ENCODE data around the gene SEPTIN8.

SEPTIN8 gene

GRCh38 chr5:132748522-132749000 is 28.5 kb downstream of the SEPTIN8 start:
- DNase-seq, result no peak

- DNase-seq, result no peak
Measured at GRCh38 chr5:132747616-132748440, 29.2 kb downstream of the SEPTIN8 start.

- peak in 3 of 4 experiments; percentile 11 to 37 (median 16) for DNase-seq
Measured at GRCh38 chr5:132746954-132747615, 30.0 kb downstream of the SEPTIN8 start, which contains the start of gene CCNI2. CCNI2 (plus strand) TSS chr5:132747426; CDS start chr5:132747496, 70 bp downstream.

GRCh38 chr5:132746592-132746953 is 30.5 kb downstream of the SEPTIN8 start:
- DNase-seq, result no peak

DNA sequence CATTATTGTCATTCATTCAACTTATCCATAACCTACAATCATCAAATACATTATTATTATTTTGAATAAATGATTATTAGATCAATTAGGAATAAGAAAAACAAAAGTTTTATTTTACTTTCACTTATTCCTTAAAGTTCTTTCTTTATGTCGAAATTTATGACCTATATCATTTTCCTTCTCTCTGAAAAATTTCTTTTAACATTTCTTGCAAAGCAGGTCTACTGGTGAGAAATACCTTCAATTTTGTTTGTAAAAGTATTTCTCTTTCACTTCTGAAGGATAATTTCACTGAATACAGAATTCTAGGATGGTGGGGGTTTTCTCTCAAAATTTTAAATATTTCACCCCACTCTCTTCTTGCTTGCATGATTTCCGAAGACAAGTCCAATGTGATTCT is 32.4 kb downstream of the SEPTIN8 start:
- no peak for DNase-seq

DNA sequence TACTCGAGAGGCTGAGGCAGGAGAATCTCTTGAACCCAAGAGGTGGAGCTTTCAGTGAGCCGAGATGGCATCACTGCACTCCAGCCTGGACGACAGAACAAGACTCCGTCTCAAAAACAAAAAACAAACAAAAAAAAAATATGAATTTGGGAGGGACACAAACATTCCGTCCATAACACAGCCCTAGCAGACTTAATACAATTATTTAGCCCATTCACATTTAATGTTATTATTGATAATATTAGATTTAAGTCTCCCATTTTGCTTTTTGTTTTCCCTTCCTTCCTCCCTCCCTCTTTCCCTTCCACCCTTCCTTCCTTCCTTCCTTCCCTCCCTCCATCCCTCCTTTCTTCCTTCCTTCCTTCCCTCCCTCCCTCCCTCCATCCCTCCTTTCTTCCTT is 34.4 kb downstream of the SEPTIN8 start:
- no peak for DNase-seq

DNA sequence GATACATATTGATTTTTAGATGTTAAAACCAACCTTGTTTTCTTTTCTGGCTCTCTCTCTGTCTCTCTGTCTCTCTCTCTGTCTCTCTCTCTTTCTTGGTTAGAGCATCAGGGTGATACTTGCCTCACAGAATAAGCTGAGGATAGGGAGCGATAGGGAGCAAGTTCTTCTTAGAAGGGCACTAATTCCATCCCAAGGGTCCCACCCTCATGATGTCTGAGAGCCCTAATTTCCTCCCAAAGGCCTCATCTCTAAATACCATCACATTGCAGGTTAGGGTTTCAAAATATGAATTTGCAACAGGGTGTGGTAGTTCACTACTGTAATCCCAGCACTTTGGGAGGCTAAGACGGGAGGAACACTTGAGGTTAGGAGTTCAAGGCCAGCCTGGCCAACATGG is 34.9 kb downstream of the SEPTIN8 start:
- DNase-seq, result no peak

DNA sequence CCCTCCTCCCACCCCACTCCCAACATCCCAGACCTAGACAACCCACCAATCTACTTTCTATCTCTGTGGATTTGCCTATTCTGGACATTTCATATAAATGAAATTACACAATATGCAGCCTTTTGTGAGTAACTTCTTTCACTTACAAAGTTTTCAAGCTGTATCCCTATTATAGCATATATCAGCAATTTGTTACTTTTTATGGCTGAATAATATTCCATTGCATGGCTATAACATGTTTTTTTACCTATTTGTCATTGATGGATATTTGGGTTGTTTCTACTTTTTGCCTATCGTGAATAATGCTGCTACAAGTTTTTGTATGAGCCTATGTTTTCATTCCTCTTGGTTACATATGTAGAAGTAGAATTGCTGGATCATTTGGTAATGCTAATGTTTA is 37.8 kb downstream of the SEPTIN8 start:
- no peak for DNase-seq

DNA sequence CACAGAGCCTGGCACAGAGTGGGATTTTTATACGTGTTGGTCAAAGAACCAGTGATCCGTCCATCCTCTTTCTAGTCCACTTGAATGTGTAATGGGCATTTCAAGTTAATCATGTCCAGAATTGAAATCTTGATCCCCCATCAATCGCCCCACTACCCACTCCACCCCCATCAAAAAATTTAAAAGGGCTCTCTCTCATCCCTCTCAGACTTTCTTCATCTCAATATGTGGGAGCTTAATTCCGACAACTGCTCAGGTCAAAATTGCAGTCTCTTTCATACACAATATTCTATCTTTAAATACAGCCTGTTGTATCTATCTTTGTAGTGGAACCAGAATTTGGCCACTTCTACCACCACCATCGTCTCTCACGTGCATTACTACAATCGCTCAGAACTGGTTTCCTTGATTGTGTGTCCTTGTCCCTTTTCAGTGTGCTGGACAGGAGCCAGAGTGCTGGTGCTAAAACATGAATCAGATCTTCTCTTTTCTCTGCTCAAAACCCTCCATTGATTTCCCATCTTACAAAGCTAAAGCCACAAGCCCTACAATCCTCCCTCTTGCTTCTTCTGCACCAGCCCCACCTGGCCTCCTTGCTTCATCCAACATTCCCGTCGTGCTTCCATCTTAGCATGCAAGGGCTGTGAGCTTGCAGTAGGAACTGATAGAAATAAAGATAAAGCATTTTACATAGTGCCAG is 38.9 kb downstream of the SEPTIN8 start:
- no peak for DNase-seq

DNA sequence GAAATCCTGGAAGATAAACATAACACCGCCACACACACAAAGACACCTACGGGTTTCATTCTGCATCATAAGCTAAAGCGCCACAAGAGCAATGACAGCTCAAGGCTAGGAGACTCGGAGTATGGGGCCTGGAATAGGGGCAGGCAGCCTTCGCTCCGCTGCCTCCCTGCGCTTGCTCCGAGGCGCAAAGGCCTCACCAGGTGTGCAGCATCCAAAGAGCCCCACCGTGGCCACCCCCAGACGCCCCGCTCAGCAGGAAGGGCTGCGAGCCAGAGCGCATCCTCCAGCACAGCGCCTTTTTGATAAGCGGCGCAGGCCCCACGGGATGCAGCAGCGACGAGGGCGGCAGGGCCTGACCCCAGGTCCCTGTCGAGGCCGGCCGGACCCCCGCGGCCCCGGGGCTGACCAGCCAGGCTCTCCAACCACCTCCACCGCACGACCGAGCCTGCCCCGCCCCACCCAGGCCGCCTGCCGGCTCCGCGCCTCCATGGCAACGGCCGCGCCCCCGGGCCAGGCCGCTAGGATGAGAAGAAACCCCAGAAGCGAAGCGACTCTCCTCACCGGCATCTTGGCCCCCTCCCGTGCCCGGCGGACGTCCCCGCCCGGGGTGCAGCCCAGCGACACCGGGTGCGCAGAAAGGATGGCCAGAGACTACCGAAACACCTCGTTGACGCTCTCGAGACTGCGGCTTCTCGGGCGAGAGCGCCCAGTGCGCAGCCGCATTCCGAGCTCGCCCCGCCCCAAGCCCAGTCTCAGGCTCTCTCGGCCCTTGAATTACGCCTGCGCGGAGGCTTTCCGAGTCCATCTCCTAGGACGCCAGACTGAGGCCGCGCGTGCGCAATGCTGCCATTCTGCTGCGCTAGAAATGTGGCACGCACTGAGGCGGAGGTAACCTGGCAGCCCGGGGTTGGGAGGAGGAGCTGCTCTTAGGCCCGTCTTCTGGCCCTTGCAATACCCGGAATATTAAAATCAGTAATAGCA is 39.9 kb downstream of the SEPTIN8 start, which contains the start of gene KIF3A:
Gene KIF3A (minus strand): TSS at position 694 of the 981 bp plus-strand sequence. CDS start 127 bp downstream, at position 567.
- peak; percentile 98 to 100 (median 99) for DNase-seq

DNA sequence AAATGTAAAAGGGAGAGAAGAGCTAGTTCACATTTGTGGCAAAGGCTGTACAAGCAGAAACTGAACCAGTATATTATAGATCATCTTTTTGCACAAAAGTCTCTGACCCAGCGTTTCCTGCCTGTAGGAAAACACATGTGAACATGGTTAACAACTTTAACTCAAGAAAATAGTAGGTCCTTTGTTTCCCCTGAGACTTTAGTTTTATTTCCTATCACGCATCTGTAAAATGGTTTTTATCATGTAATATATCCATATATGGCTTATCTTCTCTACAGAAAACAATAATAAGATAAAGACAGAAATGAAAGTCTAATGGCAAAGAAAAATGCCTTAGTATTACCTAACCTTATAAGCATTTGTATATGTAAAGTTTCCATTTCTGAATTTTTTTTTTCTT is 42.4 kb downstream of the SEPTIN8 start:
- no peak for DNase-seq

- DNase-seq, result no peak
Measured at GRCh38 chr5:132733499-132734148, 43.4 kb downstream of the SEPTIN8 start.

- DNase-seq, result no peak
Measured at GRCh38 chr5:132729896-132730295, 47.1 kb downstream of the SEPTIN8 start.

GRCh38 chr5:132725745-132726144 is 51.3 kb downstream of the SEPTIN8 start:
- no peak for DNase-seq

DNA sequence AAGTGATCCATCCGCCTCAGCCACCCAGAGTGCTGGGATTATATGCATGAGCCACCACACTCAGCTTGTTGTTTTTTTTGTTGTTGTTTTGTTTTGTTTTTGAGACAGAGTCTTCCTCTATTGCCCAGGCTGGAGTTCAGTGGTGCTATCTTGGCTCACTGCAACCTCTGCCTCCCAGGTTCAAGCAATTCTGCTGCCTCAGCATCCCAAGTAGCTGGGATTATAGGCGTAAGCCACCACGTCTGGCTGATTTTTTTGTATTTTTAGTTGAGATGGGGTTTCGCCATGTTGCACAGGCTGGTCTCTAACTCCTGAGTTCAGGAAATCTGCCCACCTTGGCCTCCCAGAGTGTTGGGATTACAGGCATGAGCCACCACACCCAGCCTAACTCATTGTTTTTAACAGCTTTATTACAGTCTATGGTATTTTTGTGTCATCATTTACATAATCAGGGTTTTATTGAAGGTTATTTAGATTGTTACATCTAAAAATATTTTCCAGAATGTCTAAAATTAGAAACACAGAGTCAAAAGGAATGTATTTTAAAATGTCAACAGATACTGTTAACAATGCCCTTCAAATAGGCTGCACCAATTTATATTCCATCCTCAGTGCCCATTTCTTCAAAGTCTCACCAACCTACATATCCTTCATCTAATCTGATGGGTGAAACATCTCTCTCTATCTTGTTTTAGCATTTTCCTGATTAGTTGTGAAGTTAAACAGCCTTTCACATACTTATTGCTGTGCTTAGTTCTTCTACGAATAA is 58.3 kb downstream of the SEPTIN8 start:
- DNase-seq, result no peak

- peak in 2 of 4 experiments; percentile 11 to 16 for DNase-seq
Measured at GRCh38 chr5:132714456-132715307, 62.4 kb downstream of the SEPTIN8 start.

GRCh38 chr5:132708645-132709044 is 68.4 kb downstream of the SEPTIN8 start:
- peak in 2 of 4 experiments; percentile 5 to 20 for DNase-seq

DNA sequence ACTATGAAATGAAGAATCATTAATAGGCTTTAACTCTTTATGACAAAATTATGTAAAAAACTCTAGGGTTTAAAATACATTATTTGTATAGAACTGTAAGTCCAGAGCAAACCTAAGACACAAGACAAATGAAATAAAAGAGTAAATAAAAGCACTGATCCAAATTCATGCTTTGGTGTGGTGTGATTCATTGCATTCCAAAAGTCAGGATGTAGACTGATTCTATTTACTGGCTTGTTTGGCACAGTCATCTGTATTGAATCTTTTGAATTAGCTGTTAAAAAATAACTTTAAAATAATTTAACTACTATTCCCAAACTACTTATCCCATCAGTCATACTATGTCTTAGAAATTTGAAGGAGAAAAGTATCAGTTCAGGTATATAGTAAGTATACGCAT is 72.2 kb downstream of the SEPTIN8 start:
- no peak for DNase-seq
